ENCODE measurements around the gene ZNF665.
"Not testable (repeated sequence)": the region's sequence is repeated elsewhere in the genome, so short reads cannot be mapped to it uniquely, and the experiment has no call there.

ZNF665 gene

GRCh38 chr19:53156850-53157249 lies 36.3 kb downstream of the ZNF665 start:
- DNase-seq: no peak

DNA sequence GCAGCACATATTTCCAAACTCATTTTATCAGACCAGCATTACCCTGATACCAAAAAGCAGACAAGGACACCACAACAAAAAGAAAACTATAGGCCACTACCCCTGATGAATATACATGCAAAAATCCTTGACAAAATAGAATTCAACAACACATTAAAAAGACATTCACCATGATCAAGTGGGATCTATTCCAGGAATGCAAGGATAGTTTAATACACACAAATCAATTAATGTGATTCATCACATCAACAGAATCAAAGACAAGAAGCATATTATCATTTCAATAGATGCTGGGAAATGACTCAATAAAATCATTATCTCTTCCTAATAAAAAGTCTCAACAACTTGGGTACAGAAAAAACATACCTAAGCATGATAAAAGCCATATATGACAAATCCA lies 45.5 kb downstream of the ZNF665 start:
- DNase-seq: no peak

- no peak for DNase-seq
Observed at GRCh38 chr19:53140351-53140750, 52.8 kb downstream of the ZNF665 start.

DNA sequence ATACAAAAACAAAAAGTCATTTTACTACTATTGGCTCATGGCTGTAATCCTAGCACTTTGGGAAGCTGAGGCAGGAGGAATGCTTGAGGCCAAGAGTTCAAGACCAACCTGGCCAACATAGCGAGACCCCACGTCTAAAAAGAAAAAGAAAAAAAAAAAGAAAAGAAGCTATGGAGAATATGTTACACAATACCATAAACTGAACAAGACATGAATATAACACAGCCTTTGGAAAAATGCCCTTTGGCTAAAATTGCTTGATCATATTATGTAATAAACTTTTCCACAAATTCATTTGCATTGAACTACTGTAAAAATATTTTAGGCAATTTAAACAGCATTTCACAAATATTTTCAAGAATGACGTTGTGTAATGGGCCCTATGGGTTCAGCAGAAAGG lies 56.7 kb downstream of the ZNF665 start:
- no peak for DNase-seq

- no peak for DNase-seq
Observed at GRCh38 chr19:53132141-53132991, 60.8 kb downstream of the ZNF665 start, which contains the start of gene ZNF415. Gene ZNF415, minus strand, starts transcription at chr19:53132910. Its CDS starts 10,234 bp downstream, at chr19:53122676.

- DNase-seq: no peak
Observed at GRCh38 chr19:53131727-53132126, 61.4 kb downstream of the ZNF665 start.

- DNase-seq: no peak
Observed at GRCh38 chr19:53131085-53131590, 62.0 kb downstream of the ZNF665 start.

GRCh38 chr19:53130506-53130905 lies 62.7 kb downstream of the ZNF665 start:
- no peak for DNase-seq

- not testable (repeated sequence) for DNase-seq
Observed at GRCh38 chr19:53126733-53127526, 66.2 kb downstream of the ZNF665 start.

DNA sequence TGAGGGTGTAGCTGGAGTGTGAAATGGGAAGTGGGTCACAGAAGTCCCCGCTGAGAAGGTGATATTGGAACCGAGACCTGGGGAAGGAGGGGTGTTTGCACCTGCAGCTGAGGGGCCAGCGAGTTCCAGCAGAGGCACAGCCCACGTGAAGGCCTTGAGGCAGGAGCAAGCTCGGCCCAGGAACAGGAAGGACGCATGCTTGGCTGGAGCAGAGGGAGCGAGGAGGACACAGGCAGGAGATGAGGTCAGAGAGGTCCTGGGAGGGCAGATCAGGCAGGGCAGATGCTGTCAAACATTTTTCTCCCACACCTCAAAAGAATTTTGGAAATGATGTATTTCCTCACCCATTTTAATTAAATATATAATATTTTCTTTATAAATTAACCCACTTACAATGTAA lies 69.8 kb downstream of the ZNF665 start:
- no peak for DNase-seq
